ENCODE results near the gene SLC44A2.

The SLC44A2 gene

GRCh38 chr19:10686661-10687517 is 61.5 kb downstream of the SLC44A2 start:
- no peaks in the 10 kb centered on the region for H3K27me3 ChIP-seq (replicated peaks; ENCODE audit: control insufficient read depth, insufficient read depth, low read length)
- H3K4me3 ChIP-seq (replicated peaks; ENCODE audit: low read depth, low read length), result no peak overlapping the region
- DNase-seq (ENCODE audit: extremely low read depth, insufficient read length), result no peak
- no peak for TF ChIP-seq CTCF (IDR thresholded peaks at IDR 0.05; ENCODE audit: insufficient read depth, low read length, poor library complexity, severe bottlenecking)
- peaks cover 75% of the 10 kb centered on the region for H3K36me3 ChIP-seq (ENCODE audit: control insufficient read depth, insufficient read depth, low read length)

DNA sequence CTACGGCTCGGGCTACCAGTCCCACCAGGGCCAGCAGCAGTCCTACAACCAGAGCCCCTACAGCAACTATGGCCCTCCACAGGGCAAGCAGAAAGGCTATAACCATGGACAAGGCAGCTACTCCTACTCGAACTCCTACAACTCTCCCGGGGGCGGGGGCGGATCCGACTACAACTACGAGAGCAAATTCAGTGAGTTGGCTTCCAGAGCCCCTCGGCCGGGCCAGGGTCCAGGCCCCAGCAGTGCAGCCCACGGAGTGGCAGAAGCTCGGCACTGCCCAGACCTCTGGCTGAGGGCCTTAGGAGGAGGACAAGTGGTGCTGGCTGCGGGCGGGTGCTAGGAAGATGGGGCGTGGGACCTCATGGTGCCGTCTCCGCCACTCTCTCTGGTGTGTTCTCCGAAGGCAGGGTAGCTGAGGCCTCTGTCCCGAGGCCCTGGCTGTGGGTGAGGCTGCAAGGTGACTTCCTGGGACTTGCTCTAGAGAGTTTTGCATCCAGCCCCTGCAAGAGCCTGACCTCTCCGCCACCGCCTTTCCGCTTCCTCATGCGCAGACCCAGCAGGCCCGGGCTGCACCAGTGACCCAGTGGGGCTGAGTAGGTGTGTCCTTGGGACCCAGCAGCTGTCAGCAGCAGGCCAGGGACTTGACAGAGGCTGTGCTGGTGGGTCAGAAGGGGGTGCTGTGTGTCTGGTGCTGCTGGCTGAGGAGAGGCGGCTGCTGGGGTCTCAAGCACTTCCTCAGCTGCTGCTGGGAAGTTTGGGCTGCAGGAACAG is 62.4 kb downstream of the SLC44A2 start:
- DNase-seq (ENCODE audit: extremely low read depth, insufficient read length), result no peak
- Histone ChIP-seq H3K27me3 (replicated peaks; ENCODE audit: control insufficient read depth, insufficient read depth, low read length) (no peaks in the 10 kb centered on the region), H3K4me3 (replicated peaks; ENCODE audit: low read depth, low read length) (no peak overlapping the region), H3K36me3 (ENCODE audit: control insufficient read depth, insufficient read depth, low read length) (peaks cover 71% of the 10 kb centered on the region)
- TF ChIP-seq CTCF (IDR thresholded peaks at IDR 0.05; ENCODE audit: insufficient read depth, low read length, poor library complexity, severe bottlenecking), result no peak

GRCh38 chr19:10688545-10689280 is 63.4 kb downstream of the SLC44A2 start:
- Histone ChIP-seq H3K4me3 (replicated peaks; ENCODE audit: low read depth, low read length) (no peak overlapping the region), H3K27me3 (replicated peaks; ENCODE audit: control insufficient read depth, insufficient read depth, low read length) (no peaks in the 10 kb centered on the region), H3K36me3 (ENCODE audit: control insufficient read depth, insufficient read depth, low read length) (peaks cover 64% of the 10 kb centered on the region)
- DNase-seq (ENCODE audit: extremely low read depth, insufficient read length), result no peak
- TF ChIP-seq CTCF (IDR thresholded peaks at IDR 0.05; ENCODE audit: insufficient read depth, low read length, poor library complexity, severe bottlenecking), result no peak

- DNase-seq (ENCODE audit: extremely low read depth, insufficient read length), result no peak
- no peaks in the 10 kb centered on the region for H3K27me3 ChIP-seq (replicated peaks; ENCODE audit: control insufficient read depth, insufficient read depth, low read length)
- no peak overlapping the region for H3K4me3 ChIP-seq (replicated peaks; ENCODE audit: low read depth, low read length)
- no peak for TF ChIP-seq CTCF (IDR thresholded peaks at IDR 0.05; ENCODE audit: insufficient read depth, low read length, poor library complexity, severe bottlenecking)
- peaks cover 54% of the 10 kb centered on the region for H3K36me3 ChIP-seq (ENCODE audit: control insufficient read depth, insufficient read depth, low read length)
Measured at GRCh38 chr19:10690341-10690781, 65.0 kb downstream of the SLC44A2 start.

DNA sequence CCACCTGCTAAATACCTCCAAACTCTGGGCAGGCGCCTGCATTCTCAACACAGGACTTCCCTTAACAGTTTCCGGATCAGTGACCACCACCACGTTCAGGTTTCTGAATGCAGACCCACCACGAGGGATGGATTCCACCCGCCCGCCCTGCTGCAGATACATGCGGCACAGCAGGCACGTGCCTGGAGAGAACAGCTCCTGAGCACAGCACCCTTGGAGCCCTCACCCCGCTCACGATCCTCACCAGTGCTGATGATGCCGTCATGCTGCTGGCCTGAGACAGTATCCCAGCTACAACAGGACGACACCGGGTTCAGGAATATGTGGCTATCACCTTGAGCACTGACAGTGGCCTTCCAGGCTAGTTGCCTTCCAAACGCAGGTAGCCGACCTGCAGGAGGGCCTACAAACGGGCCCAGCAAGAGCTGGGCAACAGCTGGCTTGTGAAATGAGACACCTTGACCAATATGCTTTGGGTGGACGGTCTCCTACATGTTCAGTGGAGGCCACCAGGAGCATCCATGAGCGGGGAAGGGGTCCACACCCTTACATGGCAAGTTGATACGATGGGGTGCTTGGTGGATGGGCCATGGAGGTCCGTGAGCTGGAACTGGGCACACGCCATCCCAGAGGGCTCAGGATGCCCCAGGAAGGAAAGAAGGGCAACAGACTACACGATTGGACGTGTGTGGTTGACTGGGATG is 66.0 kb downstream of the SLC44A2 start:
- TF ChIP-seq CTCF (IDR thresholded peaks at IDR 0.05; ENCODE audit: insufficient read depth, low read length, poor library complexity, severe bottlenecking), result no peak
- H3K4me3 ChIP-seq (replicated peaks; ENCODE audit: low read depth, low read length), result no peak overlapping the region
- no peak for DNase-seq (ENCODE audit: extremely low read depth, insufficient read length)
- H3K36me3 ChIP-seq (ENCODE audit: control insufficient read depth, insufficient read depth, low read length), result peaks cover 50% of the 10 kb centered on the region
- no peaks in the 10 kb centered on the region for H3K27me3 ChIP-seq (replicated peaks; ENCODE audit: control insufficient read depth, insufficient read depth, low read length)

Data from GM06990 (cell line).